Activated CD8-positive, alpha-beta memory T cell treated with anti-CD3 and anti-CD28 coated beads, Interleukin-2, amount 50 U/mL, for 4 hours (primary cell): ENCODE results near the gene GRM3.
"Not testable (repeated sequence)": the region's sequence is repeated elsewhere in the genome, so short reads cannot be mapped to it uniquely, and the experiment has no call there.

ENCODE experiments used
- DNase-seq: peaks from one replicate; pipeline ENCODE4 v3.0.0-alpha.2; 2020

GRM3 gene

DNA sequence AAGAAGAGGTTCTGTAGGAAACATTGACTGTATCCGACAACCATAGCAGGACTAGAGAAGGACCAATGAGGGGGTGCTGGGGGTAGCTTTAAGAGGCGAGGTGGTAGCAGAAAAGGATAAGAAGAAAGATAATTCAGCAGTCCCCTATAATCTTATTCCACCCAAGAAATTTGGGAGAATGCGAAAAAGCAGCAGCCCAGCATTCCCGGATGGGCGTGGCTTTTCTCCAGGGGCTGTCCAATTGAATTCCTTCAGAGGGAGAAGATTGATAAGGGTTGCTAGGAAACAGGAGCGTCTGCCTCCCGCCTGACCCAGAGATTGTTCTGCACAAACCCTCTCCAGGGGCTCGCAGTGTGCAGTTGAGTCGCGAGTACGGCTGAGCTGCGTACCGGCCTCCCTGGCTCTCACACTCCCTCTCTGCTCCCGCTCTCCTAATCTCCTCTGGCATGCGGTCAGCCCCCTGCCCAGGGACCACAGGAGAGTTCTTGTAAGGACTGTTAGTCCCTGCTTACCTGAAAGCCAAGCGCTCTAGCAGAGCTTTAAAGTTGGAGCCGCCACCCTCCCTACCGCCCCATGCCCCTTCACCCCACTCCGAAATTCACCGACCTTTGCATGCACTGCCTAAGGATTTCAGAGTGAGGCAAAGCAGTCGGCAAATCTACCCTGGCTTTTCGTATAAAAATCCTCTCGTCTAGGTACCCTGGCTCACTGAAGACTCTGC lies at the start of gene GRM3:
GRM3 (plus strand) TSS at position 349 of the 721 bp plus-strand sequence. CDS start 121,237 bp downstream, outside the sequence.
- DNase-seq, result no peak

DNA sequence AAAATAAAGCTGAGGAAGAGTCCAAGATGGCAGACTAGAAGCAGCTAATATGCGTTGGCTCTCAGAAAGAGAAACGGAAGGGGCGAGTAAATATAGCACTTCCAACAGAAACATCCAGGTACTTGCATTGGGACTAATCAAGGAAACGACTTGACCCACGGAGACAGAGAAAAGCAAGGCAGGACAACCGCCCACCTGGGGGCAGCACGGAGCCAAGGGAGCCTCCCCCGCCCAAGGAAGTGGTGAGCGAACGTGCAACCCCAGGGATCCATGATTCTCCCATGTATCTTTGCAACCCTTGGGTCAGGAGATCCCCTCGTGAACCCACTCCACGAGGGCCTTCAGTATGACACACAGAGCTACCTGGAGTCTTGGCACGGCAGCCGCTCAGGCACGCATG lies 45.4 kb upstream of the GRM3 start:
- DNase-seq, result no peak

DNA sequence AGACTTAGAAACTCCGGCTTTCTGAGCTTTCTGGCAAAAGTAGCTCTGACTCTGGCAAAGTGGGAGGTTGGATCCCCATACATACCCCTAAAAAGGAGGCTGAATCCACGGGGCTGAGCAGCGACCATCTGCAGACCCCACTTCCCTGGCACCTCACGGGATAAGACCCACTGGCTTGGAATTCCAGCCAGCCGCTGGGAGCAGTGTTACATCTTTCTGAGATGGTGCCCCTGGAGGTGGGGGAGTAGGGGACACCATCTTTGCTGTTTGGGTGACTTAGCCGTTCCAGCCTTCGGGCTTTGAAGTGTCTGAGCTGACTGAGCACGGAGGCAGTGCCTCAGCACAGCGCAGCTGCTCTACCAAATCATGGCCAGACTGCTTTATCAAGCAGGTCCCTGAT lies 45.0 kb upstream of the GRM3 start:
- DNase-seq, result no peak

DNA sequence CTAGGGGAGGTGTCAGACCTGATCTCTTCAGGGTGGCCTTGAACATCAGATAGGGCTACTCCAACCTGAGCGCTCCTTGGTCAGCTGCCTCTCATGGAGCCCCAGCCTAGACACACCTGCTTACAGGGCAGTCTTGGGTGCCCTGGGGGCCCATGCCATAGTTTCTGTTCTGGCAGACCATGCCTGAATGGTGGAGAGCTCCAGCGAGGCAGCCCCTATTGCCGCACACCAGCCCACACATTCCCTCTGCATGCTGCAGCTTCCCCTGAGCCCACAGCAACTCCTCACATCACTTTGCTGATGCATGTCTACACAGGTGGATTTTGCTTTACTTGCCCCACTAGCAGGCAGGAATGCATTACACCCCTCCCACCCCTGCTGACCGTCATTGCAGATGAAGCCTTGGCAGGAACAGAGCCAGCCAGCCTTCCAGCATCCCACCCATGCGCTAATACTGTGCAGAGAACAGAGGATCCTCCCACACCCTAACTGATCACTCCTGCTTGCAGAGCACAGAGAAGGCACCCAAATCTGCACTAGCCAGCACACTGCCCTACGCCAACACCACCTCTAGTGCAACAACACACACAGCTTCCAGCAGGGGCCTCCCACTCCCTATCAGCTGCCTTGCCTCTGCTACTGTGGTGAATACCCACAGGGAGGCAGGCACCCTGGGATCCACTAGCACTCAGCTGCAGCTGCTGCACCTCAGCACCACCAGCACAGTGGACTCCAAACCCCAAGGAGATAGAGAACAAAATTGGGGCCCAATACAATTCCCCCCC lies 43.0 kb upstream of the GRM3 start:
- no peak for DNase-seq

DNA sequence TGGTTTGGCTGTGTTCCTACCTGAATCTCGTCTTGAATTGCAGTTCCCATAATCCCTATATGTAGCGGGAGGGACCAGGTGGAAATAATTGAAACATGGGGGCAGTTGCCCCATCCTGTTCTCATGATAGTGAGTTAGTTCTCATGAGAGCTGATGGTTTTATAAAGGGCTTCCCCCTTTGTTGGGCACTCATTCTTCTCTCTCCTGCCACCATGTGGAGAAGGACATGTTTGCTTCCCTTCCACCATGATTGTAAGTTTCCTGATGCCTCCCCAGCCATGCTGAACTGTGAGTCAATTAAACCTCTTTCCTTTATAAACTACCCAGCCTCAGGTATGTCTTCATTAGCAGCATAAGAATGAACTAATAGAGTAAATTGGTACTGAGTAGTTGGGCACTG lies 28.0 kb upstream of the GRM3 start:
- not testable (repeated sequence) for DNase-seq

DNA sequence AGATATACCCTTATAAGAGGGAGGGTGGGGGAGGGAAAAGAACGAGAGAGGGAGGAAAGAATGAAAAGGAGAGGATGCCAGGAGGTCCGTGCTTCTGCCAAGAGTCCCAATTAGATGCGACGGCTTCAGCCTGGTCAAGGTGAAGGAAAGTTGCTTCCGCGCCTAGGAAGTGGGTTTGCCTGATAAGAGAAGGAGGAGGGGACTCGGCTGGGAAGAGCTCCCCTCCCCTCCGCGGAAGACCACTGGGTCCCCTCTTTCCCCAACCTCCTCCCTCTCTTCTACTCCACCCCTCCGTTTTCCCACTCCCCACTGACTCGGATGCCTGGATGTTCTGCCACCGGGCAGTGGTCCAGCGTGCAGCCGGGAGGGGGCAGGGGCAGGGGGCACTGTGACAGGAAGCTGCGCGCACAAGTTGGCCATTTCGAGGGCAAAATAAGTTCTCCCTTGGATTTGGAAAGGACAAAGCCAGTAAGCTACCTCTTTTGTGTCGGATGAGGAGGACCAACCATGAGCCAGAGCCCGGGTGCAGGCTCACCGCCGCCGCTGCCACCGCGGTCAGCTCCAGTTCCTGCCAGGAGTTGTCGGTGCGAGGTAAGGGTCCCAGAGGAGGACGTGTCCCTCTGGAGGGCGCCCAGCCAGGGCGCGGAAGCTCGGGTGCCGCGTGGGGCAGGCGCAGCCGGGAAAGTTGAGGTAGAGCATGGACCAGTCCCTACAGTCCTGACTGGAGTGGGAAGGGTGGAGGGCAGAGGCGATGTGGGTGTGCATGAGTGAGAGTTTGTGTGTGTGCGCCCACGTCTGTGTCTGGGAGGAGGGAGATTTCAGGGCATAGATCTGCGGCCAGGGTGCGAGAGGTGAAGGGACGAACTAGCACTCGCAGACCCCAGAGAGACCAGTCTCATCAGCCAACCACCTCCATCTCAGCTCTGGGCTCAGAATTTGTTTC lies 844 bp downstream of the GRM3 start:
- DNase-seq, result no peak

DNA sequence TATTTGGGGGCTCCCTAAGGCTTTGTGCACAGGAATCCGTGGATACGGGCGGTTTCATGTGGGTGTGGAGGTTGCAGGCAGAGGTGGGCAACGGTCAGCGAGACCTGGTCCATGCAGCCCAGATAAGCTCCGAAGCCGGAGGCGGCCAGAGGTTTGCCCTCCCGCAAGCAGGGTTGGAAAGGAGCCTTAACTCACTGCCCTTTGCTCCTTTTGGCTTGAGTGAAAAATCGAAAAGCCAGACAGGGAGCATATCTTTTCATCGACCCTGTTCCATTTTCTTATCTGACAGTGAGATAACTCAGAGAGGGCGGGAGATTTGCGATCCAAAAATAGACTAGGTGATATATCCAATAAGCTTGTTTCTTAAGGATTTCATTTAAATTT lies 1.5 kb downstream of the GRM3 start:
- no peak for DNase-seq

DNA sequence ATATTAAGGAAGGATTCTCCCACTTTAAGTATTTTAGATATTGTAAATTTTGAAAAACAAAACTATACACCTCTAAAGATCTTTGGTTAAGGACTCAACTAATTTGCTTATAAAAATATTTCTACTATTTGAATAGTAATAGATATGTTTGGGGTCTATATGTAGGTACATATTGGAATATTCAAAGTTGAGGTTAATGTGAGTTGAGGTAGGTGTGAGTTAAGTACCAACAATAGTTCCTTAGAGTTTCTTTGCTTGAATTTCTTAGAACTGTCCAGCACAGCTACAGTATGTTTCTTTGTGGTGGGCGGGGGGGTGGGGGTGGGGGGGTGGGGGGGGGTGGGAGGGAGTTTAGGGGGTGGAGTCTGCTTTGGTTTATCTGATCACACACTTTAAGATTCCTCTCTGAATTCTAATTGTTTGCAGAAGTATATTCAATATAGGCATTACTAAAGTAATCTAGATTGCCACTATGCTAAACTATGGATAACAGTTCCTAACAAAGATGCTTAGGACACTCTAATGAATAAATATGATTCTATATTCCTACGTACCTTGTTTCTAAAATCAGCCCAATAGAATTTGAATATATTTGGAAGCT lies 2.1 kb downstream of the GRM3 start:
- no peak for DNase-seq

DNA sequence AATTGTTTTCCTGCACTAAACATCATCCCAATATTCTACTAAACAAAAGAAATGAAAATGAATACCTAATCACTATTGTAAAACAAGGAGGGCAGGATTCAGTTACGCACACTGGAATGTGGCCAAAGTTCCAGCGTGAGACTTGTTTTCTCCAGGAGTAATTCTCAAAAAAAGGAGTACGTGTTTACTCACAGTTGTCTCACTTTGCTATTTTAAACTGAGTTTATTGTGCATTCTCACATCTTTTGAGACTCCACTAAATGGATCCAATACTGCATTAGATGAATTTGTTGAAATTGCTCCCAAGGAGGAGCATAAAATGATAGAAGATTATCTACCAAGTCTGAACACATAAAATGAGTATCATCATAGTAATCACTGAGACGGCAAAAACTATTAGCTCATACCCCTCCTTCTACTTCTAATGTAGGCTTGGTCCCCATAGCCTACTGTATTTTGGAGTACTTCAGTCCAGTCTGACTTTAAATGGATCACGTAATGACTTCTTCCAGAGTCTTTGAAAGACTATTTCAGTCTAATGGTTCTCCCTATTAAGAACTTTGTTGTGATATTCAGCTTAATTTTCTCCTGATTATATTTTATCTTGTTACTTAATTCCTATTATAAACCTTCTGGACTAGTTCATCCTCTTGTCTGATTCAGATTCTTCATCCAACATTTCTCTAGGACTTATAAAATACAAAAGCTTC lies 3.8 kb downstream of the GRM3 start:
- DNase-seq, result no peak

DNA sequence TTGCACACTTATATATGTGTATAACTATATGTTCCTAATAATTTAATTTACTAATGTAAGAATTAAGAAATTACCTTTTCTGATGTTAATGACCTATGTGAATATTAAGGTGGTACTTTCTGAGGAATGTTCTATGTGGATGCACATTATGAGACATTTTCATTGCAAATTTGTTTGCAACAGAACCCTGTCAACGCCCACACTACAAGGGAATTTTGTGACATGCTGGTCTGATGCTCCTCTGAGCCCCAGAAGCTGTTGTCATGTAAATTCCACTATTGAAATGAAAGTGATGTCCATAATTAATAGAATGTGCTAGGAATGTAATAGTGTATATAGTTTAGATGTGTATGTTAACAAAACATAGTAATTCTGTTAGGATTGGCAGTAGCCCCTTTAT lies 4.5 kb downstream of the GRM3 start:
- DNase-seq, result no peak

DNA sequence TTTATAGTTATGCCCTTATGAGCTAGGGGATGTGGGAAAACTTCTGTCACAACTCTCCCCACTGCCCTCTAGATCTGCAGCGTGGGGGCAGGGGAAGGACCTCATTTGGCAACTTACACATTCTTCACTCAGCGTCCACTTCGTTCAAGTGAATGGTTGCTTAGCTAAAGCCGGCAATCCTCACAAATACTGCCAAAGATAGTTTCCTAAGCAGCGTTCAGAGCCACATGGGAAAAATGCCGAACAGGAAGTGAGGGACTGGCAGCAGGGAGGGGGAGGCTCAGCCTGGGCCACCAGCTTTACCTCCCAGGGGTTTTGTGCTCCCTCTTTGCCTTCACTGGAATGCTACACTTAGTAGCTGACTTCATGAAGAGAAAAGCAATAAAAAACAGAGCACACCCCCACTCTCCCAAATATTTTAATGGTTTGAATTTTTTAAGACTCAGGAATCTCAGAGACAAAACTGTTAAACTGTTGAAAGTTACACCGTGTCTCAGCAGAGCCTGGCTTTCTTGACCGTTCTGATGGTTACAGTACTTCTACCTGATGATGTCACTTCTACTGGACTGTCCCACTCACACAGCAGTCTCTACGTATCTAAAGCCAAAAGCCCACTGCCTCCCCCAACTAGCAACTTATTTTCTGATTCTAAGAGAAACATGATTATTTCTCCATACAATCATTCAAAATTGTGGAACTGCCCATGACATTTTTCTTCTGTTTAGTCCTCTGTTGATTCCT lies 10.4 kb downstream of the GRM3 start:
- no peak for DNase-seq

DNA sequence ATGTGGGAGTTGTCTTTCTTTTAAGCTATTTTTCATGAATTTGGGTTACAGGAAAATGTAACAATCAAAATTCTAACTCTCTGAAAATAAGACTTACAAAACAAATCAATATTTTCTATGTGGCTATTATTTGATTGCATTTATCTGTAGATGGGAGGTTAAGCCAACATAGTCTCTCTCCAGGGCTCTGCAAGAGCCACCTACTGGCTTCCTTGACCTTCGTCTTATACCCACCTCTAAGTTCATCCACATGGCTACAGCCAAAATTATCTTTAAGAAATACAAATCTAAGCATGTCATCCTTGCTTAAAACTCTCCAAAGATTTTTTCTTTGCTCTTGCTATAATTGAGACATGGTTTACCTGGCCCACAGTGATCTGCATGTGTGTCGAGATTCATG lies 14.2 kb downstream of the GRM3 start:
- DNase-seq, result no peak

DNA sequence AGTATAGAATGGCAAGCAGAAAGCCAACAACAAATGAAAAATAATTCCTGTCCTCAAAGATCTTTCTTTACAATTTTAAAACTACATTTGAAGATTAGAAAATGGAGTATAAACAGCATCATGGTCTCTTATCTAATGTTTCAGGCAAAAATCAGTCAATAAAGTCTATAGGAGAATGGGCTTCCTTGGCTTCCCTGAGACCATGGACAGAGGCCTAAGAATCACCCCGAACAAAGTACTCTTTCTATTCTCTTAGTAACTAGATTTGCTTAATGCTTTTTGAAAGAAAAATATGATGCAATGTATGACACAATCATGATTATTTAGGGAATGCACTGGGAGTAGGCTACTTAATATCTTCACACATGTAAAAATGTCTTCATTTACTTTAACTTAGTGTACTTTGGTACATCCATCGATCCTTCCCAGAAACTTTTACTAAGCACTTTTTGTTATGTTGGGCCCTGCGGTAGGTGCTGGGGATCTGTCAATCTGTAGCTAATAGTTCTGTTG lies 17.3 kb downstream of the GRM3 start:
- DNase-seq, result no peak

DNA sequence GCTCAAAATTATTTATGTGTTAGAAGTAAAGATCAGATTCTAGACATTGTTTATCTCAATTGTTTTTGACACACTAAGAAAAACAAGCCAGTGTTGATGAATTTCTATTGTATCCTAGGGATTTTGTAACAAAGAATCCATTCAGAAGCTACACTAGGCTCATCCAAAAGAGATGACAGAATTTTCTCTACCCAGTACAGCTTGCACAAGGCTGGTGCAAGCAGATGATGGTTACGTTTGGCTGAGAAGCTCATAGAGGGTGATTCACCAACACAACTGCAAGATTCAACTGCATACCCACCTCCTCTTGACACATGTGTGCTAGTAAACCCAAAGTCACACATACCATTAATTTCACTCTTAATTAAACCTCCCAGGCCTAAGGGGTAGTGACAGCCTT lies 20.8 kb downstream of the GRM3 start:
- DNase-seq, result no peak

DNA sequence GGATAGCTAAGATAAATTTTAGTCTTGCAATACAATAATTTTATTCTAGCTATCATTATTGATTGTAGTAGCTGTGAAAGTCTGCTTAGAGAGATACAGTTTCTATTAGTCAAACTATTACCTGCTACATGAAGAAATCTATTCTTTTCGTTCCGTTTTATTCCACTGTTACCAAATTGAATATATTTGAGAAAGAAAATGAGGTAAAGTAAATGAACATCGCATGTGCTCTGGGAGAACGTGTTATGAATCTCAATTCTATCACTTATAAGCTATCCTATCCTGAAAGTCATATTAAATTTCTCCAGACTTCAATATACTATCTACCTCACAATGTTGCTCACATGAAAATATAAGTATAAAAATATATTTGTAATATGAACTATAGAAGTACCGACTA lies 21.3 kb downstream of the GRM3 start:
- no peak for DNase-seq

DNA sequence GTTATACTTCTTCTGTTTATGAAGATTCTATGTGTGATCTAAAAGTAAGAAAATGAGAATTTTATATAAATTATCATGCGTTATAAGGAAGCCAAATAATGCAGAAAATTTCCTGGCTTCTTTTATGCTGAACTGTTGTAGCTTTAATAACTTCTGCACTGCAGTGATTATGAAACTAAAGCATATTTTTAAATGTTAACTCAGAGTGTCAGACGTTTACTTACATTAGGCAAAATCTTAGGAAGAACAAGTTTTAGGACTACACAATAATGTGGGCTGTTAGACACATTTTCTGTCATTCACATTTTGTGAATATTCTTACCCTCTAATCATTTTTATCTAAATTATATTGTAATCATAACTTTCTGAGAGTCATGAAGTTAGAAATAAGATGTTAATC lies 22.0 kb downstream of the GRM3 start:
- DNase-seq, result no peak

DNA sequence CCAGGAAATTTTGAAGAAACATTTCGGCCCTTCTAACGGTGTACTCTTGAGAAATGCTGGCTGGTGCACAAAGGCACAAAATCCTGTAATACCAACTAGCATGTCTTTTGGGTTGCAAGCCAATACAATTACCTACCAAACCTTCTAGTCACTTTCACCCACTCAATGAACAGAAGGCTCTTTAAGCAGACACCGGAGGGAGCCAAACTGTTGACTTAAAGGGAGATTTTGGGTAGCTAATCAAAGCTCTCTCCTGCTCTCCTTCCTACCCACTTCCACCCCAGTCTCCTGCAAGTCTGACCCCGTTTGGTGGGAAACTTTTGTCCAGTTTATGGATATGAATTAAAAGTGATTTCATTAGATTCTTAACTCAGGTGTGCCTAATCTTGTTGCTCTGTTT lies 24.0 kb downstream of the GRM3 start:
- DNase-seq, result no peak

DNA sequence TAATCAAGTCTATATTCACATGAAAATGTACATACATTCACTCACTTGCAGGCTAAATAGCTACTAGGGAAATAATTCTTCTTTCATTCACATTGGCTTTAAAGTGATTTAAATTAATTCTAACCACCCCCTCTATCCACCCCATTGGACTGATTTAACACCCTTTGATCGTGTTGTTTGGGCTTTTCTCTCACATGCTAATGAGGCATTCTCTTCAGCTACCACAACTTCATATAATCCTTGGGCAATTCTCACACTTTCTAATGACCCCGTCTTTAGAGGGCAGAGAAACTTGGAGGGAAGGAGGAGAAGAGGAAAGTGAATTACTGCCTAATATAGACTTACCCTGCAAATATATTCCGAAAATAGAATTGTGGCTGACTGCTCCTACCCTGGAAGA lies 24.6 kb downstream of the GRM3 start:
- DNase-seq, result no peak

DNA sequence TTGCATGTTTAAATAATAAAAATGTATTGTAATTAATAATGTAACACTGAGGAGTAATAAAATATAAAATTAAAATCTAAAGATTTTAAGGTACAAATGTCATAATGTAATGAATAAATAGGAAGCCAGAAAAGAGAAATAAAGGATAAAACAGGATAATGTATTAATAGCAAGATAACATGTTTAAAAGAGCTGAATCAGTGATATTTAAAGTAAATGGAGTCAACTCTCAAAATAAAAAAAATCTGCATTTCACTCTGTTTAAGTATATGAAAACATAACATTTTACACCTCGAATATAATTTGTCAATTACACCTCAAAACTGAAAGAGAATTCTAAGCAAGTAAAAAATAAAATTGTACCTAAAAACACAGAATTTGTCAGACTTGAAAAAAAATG lies 44.1 kb downstream of the GRM3 start:
- DNase-seq, result no peak

DNA sequence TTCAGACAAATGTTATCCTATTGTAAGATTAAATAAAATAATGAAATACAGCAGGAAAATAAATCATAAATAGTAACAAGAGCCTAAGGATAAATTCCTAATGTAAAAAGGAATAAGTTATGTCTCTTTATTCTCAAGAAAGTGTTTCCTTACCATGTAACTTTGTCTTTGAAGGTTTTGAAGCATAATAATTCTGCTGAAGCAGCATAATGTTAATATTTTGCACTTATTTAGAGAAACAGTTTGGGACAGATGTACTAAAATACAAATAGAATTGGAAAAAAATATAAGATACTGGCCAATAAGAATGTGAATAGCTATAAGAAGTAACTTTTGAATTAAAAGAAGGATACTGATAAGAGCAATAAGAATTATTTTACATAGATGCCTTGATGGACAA lies 45.7 kb downstream of the GRM3 start:
- DNase-seq, result no peak

DNA sequence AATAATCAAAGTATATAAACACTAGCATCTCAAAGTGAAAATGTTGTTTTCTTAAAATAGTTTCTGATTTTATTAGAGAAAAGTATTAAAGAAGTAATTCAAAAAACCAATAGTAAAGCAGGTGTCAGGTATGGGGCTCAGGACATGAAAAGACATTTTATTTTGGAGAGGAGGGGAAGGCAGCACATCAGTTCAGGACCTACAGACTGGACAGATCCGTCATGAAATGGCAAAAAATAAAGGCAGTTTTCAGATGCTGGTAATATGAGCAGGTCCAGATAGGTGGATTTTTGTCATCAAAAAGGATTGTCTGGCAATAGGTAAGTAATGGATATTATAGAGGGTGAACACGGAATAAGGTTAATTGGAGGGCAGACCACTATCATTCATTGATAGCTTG lies 49.0 kb downstream of the GRM3 start:
- no peak for DNase-seq
